ENCODE measurements around the gene NHLRC2.

Gene NHLRC2

DNA sequence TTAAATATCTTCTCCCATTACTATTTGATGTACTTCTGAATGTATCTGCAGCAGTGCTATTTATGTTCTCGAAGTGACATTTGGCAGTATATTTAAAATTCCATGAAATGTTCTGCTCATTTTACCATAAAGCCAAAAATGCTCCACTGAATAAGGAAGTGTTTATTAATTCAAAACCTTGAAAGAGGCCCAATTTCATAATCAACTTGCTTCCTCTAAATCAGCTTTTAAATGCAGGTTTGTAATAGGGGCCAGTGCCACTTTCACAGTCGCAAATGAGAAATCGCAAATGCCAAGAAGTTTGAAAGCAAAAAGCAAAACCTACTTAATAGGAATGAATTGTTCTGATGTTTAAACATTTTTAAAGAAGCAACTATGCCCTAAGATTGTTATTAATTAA is 11.4 kb downstream of the NHLRC2 start:
- DNase-seq (ENCODE audit: low read depth in 2 of 2) = no peak

DNA sequence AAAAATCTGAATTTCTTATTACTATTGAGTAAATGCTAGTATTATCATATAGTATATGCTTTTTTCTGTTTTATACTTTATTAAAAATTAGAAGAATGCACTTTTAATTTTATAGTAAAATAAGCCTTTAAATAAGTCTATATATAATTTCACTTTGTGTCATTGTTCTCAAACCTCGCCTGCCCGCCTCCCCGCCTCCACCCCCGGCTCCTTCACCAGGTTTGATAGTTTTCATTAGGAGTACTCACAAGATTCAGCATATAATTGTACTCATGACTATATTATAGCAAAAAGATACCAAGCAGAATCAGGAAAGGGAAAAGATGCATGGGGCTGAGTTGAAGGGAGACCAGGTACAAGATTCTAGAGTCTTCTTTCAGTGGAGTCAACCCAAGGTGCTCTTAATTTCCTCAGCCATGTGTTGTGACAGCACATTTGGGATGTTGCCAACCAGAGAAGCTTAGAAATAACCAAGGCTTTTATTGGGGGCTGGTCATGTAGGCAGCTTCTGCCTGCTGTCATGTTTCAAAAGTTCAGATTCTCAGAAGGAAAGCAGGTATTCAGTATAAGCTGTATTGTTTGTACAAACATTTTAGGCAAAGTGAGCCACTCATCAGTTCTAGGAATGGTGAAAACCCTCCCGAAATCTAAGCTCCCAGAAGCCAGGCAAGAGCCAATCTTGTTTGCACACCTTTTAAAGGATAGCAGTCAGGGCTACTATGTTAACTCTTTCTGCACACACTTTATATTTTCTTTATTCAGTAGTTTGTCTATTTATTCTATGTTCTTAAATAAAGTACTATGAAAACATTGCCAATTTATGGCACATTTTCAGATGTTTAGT is 12.3 kb downstream of the NHLRC2 start:
- DNase-seq (ENCODE audit: low read depth in 2 of 2) = no peak

DNA sequence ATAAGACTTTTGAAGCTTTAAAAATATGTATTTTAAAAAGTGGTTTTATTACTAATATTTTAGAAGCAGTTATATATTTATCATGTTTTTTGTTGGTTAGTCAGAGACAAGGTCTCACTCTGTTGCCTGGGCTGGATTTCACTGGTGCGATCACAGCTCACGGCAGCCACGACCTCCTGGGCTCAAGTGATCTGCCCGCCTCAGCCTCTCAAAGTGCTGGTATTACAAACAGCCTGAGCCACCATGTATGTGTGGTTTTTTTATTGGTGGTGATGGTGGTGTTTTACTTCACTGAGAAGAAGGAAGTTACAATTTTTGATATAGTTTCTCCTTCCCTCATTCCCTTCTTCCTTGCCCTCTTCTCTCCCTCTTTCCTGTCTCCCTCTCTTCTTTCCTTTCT is 13.4 kb downstream of the NHLRC2 start:
- DNase-seq (ENCODE audit: low read depth in 2 of 2) = no peak

DNA sequence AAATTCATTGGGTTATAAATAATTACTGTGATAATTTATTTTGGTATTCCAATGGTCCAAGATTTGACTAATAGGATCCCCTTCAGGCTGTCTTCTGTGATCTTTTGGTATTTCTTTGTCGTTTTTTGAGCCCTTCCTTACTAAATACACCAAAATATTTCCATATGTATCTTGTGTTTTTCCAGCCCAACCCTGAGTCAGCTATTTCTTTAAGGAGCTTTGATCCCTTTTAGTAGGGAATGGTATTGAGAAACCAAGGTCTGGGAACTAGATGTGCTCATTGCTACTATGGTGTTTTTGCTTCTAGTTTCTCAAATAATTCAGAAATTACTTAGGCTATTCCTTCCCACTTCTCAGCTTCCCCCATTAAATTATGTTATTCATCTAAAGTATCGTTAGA is 15.3 kb downstream of the NHLRC2 start:
- DNase-seq (ENCODE audit: low read depth in 2 of 2) = no peak

DNA sequence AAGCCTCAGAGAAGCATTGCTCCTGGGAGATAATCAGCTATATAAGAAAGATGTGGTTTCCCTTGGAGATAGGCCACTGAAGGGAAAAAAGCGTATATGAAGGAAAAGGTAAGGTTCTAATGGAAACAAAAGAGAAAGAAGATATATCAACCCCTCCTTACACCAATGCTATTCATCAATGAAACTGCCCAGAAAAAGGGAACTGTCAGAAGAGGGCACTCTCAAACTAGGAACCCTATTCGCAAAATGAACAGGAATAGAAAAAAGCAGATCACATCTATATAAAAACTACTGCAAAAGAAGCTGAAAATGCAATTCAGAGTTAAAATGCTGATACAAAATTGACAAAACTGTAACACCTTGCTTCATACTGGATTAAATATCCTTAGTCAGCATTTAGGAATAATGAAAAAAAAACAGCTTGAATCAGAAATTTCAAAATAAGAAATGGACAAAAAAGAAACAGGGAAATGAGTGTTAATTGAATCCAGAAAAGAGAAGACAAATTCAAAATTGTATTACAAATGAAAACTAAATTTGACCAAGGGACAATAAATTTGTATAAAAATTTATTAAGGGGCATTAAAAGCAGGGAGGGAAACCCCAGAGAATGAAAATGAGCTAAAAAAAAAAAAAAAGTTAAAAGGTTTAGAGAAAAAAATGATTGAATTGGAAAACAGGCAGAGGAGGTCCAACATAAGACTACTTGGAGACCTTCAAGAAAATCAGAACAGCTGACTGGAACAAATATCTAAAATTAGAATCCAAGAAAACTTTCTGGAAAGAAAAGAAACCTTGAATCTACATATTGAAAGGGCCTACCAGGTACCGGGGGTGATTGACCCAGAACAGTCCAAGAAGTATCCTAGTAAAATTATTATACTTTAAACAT is 17.9 kb downstream of the NHLRC2 start:
- no peak for DNase-seq (ENCODE audit: low read depth in 2 of 2)

DNA sequence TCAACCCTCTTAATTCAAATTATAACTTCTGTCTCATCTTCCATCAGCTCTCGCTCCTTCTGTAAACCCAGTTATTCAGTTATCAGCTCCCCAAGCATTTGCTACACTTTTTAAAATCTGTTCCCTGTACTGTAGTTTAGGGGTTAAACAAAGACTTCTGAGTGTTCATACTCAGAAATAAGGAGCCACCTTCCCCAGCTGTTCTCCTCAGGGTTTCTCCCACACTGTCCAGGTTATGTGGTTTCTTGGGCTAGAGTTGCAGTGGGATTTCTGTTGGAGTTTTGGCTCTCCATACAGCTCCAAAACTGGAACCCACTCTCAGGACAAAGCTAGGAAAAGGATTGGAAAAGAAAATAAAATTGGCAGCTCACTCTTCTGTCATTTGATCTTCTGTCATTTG is 20.8 kb downstream of the NHLRC2 start:
- DNase-seq (ENCODE audit: low read depth in 2 of 2) = no peak

DNA sequence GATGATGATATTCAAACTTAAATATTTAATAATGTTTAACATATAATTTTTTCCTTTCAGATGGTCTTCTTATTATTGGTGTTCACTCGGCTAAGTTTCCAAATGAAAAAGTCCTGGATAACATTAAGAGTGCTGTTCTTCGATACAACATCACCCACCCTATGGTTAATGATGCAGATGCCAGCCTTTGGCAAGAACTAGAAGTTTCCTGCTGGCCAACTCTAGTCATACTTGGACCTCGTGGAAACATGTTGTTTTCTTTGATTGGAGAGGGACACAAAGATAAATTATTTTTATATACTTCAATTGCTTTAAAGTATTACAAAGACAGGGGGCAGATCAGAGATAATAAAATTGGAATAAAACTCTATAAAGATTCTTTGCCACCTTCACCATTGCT is 22.0 kb downstream of the NHLRC2 start:
- DNase-seq (ENCODE audit: low read depth in 2 of 2) = no peak

DNA sequence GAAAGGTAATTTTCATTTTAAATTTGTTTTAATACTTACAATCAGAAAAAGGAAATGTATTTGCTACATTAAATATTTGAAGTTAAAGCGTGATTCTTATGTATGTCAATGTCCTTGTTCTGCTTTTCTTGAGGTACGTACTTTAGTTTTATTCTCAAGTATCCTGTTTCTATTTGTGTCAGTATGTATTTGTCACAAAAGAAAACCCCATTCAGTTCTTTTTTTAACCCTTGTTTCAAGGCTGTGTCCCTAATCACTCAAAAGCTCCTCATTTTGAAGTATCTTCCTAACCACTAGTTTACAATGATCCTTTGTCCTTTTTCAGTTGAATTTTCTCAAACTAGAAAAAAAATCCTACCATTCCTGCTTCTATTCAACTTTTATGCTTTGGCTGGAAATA is 25.2 kb downstream of the NHLRC2 start:
- DNase-seq (ENCODE audit: low read depth in 2 of 2) = no peak

DNA sequence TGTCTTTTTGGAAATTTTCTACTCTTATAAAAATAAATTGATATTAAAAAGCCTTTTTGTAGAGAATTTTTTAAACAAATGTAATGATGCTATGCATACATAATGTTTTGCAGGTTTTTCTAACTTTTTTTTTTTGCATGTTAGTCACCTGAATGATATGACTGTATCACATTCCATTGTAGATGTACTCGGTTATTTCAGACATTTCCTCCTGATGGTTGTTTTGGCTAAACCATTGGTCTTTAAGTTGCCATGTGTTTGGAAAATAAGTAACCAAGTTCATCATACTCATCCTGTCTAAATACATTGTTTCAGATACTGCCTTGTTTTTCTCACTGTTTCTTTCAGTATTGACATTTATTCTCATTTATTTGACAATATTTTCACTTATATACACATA is 25.8 kb downstream of the NHLRC2 start:
- DNase-seq (ENCODE audit: low read depth in 2 of 2) = no peak

DNA sequence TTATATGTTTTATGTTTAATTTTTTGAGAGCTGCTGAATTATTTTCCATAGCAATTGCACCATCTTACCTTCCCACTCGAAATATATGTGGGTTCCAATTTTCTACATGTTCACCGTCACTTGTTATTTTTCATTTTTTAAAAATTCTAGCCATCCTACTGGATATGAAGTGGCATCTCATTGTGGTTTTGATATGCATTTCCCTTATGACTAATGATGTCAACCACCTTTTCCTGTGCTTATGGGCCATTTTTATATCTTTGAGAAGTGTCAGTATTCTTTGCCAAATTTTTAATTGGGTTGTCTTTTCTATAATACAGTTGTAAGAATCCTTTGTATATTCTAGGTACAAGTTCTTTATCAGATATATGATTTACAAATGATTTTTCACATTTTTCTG is 27.8 kb downstream of the NHLRC2 start:
- DNase-seq (ENCODE audit: low read depth in 2 of 2) = no peak

DNA sequence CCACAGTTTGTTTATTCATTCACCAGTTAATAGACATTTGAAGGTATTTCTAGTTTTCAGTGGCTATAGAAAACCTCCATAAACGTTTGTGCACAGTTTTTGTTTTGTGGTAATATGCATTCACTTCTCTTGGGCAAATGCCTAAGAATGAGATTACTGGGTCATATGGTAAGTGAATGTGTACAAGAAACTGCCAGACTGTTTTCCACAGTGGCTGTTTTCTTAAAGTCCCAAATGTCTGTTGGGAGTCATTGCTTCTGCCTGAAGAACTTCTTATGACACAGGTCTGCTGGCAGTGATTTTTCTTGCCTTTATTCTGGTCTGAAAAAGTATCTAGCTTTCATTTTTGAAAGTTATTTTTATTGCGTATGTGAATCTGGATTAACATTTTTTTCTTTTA is 35.5 kb downstream of the NHLRC2 start:
- no peak for DNase-seq (ENCODE audit: low read depth in 2 of 2)

DNA sequence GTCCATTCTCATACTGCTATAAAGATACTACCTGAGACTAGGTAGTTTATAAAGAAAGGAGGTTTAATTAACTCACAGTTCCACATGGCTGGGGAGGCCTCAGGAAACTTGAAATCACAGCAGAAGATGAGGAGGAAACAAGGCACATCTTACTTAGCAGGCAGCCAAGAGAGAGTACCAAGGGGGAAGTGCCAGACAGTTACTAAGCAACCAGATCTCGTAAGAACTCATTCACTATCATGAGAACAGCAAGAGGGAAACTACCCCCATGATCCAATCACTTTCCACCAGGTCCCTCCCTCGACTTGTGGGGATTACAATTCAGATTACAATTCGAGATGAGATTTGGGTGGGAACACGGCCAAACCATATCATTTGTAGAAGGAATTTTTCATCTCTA is 36.3 kb downstream of the NHLRC2 start:
- DNase-seq (ENCODE audit: low read depth in 2 of 2) = no peak

DNA sequence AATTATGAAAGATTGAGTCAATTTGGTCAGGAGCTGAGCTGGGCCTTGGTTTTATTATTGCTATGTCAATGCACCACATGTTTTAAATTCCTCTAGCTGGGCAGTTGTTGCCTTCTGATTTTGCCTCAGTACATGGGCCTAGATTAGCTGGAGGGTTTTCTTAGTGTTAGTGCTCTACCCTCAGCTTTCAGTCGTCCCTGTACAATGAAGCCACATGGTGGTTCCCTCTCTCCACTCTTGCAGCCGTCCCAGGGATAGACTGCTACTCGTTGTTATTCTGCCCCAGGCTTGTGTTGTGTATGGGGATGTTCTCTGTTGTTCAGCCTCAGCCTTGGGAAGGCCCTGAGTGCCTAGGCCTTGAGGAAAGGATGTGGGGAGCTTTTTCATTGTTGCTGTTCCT is 37.0 kb downstream of the NHLRC2 start:
- DNase-seq (ENCODE audit: low read depth in 2 of 2) = no peak

DNA sequence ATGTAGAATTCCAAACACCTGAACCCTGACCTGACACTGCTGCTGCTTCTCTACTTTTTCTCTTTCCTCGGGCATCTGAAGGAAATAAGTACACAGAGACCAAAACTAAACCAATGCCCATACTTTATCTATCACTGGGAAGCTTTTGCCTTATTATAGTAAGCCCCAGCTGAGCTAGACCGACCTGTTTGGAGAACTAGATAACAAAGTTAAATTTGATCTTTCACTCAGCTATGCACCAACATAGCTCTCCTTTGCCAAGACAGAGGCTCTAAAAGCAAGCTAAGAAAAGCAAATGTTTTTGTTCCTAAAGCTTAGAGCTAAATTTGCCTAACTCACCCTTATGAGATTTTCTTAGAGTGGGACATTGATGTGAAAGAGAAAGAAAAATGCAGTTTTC is 39.1 kb downstream of the NHLRC2 start:
- no peak for DNase-seq (ENCODE audit: low read depth in 2 of 2)

DNA sequence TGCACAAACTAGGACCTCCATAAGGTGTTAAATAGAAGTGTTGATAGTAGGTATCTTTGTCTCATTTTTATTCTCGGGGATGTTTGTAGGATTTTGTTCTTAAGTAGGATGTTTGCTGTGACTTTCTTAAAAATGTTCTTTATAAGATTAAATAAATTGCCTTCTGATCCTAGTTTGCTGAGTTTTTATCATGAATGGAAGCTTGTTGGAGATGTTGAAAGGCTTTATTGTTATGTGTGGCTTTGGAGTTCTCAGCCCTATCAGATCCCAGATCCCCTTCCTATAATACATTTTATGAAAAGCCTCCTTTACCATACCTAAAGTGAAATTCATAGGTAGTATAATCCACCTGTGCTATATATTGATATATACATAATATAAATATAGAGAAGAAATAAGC is 40.1 kb downstream of the NHLRC2 start:
- no peak for DNase-seq (ENCODE audit: low read depth in 2 of 2)

DNA sequence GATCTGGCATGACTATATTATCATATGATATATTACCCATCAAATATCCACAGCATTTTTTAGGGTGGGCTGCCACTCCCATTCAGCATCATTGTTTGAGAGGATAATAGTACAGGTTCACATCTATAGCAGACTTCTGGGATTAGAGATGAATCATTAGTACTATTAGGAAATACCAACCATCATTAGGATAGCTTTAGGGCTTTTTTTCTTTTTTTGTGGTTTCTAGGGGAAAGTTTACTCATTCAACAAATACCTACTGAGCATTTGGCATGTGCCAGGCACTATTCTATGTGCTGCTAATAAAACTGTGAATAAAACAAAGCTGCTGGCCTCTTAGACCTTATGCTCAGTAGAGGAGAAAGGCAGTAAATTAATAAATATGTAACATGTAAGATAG is 40.6 kb downstream of the NHLRC2 start:
- DNase-seq (ENCODE audit: low read depth in 2 of 2) = no peak

DNA sequence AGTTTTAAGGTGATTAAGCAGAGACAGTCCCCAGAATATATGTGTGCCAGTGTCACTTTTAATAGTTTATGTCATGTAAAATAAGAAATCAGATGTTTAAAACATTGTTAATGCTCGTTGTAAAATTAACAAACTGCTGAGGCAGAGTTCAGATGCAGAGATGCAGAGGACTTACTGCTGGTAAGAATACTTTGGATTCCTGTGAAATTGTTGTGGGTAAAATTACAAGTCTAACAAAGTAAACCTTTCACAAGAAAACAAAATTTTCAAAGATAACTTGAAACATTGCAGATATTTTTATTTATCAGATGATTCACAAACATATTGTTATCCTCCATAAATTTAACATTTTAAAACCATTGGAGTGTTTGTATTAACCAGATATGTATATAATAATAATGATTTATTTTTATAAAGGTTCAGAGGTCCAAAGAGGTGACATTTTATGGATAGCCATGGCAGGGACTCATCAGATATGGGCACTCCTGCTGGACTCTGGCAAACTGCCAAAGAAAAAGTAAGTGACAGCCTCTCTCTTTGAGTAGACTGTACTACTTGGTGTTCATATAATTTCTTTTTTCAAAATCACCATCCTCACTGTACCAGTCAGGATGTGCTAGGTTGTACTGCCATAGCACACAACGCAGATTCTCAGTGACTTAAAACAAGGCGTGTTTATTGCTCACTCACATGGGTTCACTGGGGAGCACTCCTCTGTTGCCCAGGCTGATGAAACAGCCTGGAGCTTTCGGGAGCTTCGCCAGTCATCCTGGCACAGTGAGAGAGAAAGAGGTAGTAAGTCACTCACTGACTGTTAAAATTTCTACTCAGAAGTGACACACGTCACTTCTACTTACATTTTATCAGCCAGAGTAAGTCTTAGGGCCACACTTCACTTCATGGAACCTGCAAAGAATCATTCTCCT is 43.5 kb downstream of the NHLRC2 start:
- DNase-seq (ENCODE audit: low read depth in 2 of 2) = no peak

DNA sequence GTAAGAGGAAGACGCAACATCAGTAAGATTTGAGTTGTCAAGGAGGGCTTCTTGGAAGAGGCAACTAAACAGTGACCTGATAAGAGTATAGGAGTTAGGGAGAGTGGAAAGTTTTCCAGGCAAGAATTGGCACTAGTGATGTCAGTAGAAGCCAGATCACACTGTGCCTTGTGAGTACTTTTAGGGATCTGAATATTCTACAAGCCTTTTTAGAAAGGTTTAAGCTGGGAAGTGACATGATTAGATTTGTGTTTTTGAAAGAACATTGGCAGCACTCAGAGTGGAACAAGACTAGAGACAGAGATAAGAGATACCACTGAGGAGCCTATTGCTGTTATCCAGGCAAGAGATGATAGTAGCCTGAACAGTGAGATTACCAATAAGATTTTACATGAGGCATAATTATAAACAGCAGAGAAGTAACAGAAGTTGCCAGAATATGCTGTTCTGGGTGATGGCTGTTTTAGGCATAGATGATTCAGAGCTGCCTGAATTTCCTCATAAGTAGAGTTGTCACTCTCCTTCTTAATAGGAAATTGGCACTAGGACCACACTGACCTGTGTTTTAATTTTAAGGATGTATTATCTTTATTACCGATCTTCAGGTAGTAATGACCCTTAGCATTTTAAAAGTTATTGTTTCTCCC is 45.6 kb downstream of the NHLRC2 start:
- no peak for DNase-seq (ENCODE audit: low read depth in 2 of 2)

DNA sequence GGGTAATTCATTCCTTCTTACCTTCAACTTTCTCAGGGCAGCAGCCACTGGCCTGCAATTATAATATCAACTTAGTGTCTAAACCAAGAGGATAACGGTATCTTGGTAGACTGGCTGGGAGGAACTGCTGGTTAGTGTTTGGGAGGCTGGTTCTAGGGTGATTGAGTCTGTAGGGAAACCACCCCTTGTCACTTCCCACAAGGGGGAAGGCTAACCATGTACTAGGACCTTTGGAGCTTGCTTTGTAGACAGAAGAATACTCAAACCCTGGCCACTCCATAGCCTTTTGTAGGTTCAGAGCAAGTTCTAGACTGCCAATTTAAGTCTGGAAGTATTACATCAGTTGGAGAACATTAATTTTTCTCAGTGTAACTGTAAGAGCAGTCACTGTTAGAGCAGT is 51.3 kb downstream of the NHLRC2 start:
- DNase-seq (ENCODE audit: low read depth in 2 of 2) = no peak

DNA sequence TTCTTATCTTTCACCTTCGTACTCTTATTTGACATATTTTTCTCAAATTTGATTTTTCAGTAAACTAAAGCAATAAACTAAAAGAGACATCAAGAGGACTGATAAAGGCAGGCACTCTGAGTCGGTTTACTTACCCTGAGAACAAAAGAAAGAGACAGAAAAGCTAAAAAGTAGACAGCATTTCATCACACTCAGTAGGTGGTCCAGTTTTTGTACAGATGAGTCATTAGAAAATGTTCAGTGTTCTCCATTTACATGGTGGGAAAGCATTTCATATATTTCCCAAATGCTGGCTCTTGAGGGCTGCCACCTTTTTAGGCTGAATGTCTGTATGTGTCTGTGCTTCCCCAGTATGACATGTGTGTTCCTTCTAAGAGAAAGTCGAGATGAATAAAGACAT is 52.7 kb downstream of the NHLRC2 start:
- DNase-seq (ENCODE audit: low read depth in 2 of 2) = no peak

DNA sequence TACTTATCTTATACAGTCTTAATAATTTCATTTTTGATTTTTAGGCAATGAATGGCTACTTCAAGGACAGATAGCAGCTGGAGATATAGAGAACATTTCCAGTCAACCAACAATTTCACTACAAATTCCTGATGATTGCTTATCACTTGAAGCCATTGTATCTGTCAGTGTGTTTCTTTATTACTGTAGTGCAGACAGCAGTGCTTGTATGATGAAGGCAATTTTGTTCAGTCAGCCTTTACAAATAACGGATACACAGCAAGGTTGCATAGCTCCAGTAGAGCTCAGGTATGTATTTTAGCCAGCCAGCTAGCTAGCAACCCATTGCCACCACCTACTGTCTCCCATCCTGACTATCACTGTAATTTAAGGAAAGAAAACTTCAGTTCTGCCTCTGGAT is 53.8 kb downstream of the NHLRC2 start:
- DNase-seq (ENCODE audit: low read depth in 2 of 2) = no peak

DNA sequence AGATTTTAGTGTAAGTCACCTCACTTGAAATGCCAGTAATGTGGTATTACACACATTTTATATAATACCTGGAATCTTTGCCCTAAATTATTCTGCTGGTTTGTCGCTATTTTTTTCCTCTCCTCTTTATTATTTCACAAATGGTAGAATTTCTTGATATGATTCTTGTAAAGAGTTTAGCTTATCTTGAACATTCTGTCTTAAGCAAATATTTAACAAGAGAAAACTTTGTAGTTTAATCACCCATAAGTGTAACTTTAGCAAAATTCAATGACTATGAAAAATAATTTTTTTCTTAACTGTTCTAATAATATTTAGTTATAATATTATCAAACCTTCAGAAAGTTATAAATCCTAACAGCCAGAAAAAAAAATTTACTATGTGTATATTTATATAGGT is 56.7 kb downstream of the NHLRC2 start:
- DNase-seq (ENCODE audit: low read depth in 2 of 2) = no peak

Measured in stimulated activated CD8-positive, alpha-beta memory T cell treated with anti-CD3 and anti-CD28 coated beads, Interleukin-7, amount 100 ng/mL, for 4 hours (primary cell).